GM06990 (cell line): Measurements from ENCODE around the gene RASA3.

Source experiments
- DNase-seq: peaks from one replicate; pipeline ENCODE4 v3.0.0-alpha.2; 2011; ENCODE audit not compliant: insufficient read length; ENCODE audit errors: extremely low read depth
- H3K27me3 ChIP-seq: replicated peaks from 2 replicates; pipeline ENCODE4 v1.6.0; 2011; ENCODE audit warnings: low read length; ENCODE audit not compliant: control insufficient read depth, insufficient read depth
- H3K36me3 ChIP-seq: 2 replicates; pipeline ENCODE4 v1.5.1; 2011; ENCODE audit warnings: low read length; ENCODE audit not compliant: control insufficient read depth, insufficient read depth
- H3K4me3 ChIP-seq: replicated peaks from 2 replicates; pipeline ENCODE4 v1.5.1; 2011; ENCODE audit warnings: low read depth, mild to moderate bottlenecking, control low read depth, low read length
- TF ChIP-seq, protein P1 (sequence below): IDR thresholded peaks from 2 replicates; pipeline ENCODE4 v1.5.1; 2011; ENCODE audit warnings: low read length, control low read depth, mild to moderate bottlenecking, inconsistent platforms; ENCODE audit not compliant: insufficient read depth, poor library complexity, severe bottlenecking

The RASA3 gene

GRCh38 chr13:114015111-114015968, 117.1 kb downstream of the RASA3 start:
- Histone ChIP-seq H3K36me3 (peaks cover 37% of the 10 kb centered on the region), H3K27me3 (no peaks in the 10 kb centered on the region), H3K4me3 (no peak overlapping the region)
- TF ChIP-seq, protein P1, sequence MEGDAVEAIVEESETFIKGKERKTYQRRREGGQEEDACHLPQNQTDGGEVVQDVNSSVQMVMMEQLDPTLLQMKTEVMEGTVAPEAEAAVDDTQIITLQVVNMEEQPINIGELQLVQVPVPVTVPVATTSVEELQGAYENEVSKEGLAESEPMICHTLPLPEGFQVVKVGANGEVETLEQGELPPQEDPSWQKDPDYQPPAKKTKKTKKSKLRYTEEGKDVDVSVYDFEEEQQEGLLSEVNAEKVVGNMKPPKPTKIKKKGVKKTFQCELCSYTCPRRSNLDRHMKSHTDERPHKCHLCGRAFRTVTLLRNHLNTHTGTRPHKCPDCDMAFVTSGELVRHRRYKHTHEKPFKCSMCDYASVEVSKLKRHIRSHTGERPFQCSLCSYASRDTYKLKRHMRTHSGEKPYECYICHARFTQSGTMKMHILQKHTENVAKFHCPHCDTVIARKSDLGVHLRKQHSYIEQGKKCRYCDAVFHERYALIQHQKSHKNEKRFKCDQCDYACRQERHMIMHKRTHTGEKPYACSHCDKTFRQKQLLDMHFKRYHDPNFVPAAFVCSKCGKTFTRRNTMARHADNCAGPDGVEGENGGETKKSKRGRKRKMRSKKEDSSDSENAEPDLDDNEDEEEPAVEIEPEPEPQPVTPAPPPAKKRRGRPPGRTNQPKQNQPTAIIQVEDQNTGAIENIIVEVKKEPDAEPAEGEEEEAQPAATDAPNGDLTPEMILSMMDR: no peak
- no peak for DNase-seq

GRCh38 chr13:114013952-114014629, 118.3 kb downstream of the RASA3 start:
- Histone ChIP-seq H3K4me3 (no peak overlapping the region), H3K27me3 (no peaks in the 10 kb centered on the region), H3K36me3 (peaks cover 41% of the 10 kb centered on the region)
- DNase-seq: no peak
- TF ChIP-seq, protein P1: no peak

- no peak for DNase-seq
- TF ChIP-seq, protein P1: no peak
- Histone ChIP-seq H3K27me3 (no peaks in the 10 kb centered on the region), H3K36me3 (peaks cover 40% of the 10 kb centered on the region), H3K4me3 (no peak overlapping the region)
These were observed 119.1 kb downstream of the RASA3 start for GRCh38 chr13:114013336-114013735.

- Histone ChIP-seq H3K36me3 (peaks cover 37% of the 10 kb centered on the region), H3K27me3 (no peaks in the 10 kb centered on the region), H3K4me3 (no peak overlapping the region)
- no peak for DNase-seq
- TF ChIP-seq, protein P1: no peak
These were observed 119.5 kb downstream of the RASA3 start for GRCh38 chr13:114012921-114013320.

DNA sequence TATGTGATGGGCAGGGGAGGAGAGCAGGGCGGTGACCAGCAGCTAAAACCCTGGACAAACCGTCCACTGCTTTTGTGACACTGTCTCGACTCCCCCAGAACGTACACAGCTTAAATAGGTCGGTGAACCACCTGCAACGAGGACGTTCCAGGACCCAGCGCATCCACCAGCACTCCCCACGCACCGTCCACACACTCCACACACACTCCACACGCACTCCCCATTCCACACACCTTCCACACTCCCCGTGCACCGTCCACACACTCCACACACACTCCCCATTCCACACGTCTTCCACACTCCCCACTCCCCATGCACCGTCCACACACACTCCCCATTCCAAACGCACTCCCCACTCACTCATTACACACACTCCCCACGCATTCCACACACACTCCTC, 120.3 kb downstream of the RASA3 start:
- peaks cover 33% of the 10 kb centered on the region for H3K36me3 ChIP-seq
- TF ChIP-seq, protein P1: no peak
- DNase-seq: no peak
- H3K4me3 ChIP-seq: no peak overlapping the region
- no peaks in the 10 kb centered on the region for H3K27me3 ChIP-seq
